Muscle layer of colon (tissue), 2 donors: Measurements from ENCODE around the gene KMT2B.

Experiments used
- H3K27ac ChIP-seq: one replicate; pipeline ENCODE4 v1.7.0; 2013; ENCODE audit warnings: low read depth, mild to moderate bottlenecking, low read length, moderate library complexity
- H3K27me3 ChIP-seq, 2 donors: one replicate each; pipeline ENCODE4 v1.7.0; 2013; ENCODE audit warnings: low read length in 2 of 2, mild to moderate bottlenecking in 2 of 2; ENCODE audit not compliant: insufficient read depth in 2 of 2, control insufficient read depth in 1 of 2
- H3K36me3 ChIP-seq: one replicate; pipeline ENCODE4 v1.7.0; 2013; ENCODE audit warnings: mild to moderate bottlenecking, low read length; ENCODE audit not compliant: insufficient read depth
- H3K4me1 ChIP-seq: one replicate; pipeline ENCODE4 v1.7.0; 2013; ENCODE audit warnings: mild to moderate bottlenecking, low read length; ENCODE audit not compliant: insufficient read depth
- H3K4me3 ChIP-seq, 2 donors: one replicate each; pipeline ENCODE4 v1.7.0; 2013; ENCODE audit warnings: low read length in 2 of 2, low read depth in 1 of 2, mild to moderate bottlenecking in 1 of 2, moderate library complexity in 1 of 2
- H3K9ac ChIP-seq: one replicate; pipeline ENCODE4 v1.7.0; 2013; ENCODE audit warnings: low read length
- H3K9me3 ChIP-seq: one replicate; pipeline ENCODE4 v1.7.0; 2013; ENCODE audit warnings: mild to moderate bottlenecking, low read length
- donor health status: abdominal sarcoma.
- donor health status: Adenocarcinoma of cecum.

Gene KMT2B

GRCh38 chr19:35773020-35773806 lies 55.4 kb downstream of the KMT2B start:
- Histone ChIP-seq H3K4me1 (peaks cover 18% of the 10 kb centered on the region), H3K4me3 (no peak overlapping the region), H3K27ac (no peak overlapping the region), H3K27me3 (no peaks in the 10 kb centered on the region), H3K9ac (no peak overlapping the region), H3K36me3 (no peaks in the 10 kb centered on the region), H3K9me3 (no peaks in the 10 kb centered on the region)

- Histone ChIP-seq H3K9me3 (no peaks in the 10 kb centered on the region), H3K27me3 (no peaks in the 10 kb centered on the region), H3K4me3 (peak overlapping the region; percentile 30 to 61), H3K36me3 (no peaks in the 10 kb centered on the region), H3K9ac (no peak overlapping the region), H3K4me1 (peaks cover 18% of the 10 kb centered on the region), H3K27ac (no peak overlapping the region)
Observed at GRCh38 chr19:35774274-35775045, 56.7 kb downstream of the KMT2B start.

- H3K9me3 ChIP-seq = no peaks in the 10 kb centered on the region
- H3K27ac ChIP-seq = no peak overlapping the region
- H3K4me3 ChIP-seq = peak overlapping the region; percentile 30 to 61
- no peak overlapping the region for H3K9ac ChIP-seq
- H3K27me3 ChIP-seq = no peaks in the 10 kb centered on the region
- H3K36me3 ChIP-seq = no peaks in the 10 kb centered on the region
- peaks cover 18% of the 10 kb centered on the region for H3K4me1 ChIP-seq
Observed at GRCh38 chr19:35775046-35775297, 57.2 kb downstream of the KMT2B start.

GRCh38 chr19:35775298-35776101 lies 57.7 kb downstream of the KMT2B start, which contains the start of gene ARHGAP33:
TSS of gene ARHGAP33 (plus strand) at chr19:35775564. CDS start at chr19:35775659, 95 bp downstream.
- Histone ChIP-seq H3K9ac (no peak within 1 kb of the TSS), H3K27ac (peak within 1 kb of the TSS; percentile 42), H3K27me3 (no peaks in the 10 kb centered on the region), H3K4me3 (peak within 1 kb of the TSS; percentile 61 to 70), H3K4me1 (peaks cover 18% of the 10 kb centered on the region), H3K9me3 (no peaks in the 10 kb centered on the region), H3K36me3 (no peaks in the 10 kb centered on the region)

GRCh38 chr19:35776102-35776788 lies 58.4 kb downstream of the KMT2B start:
- Histone ChIP-seq H3K27me3 (no peaks in the 10 kb centered on the region), H3K36me3 (no peaks in the 10 kb centered on the region), H3K9ac (no peak overlapping the region), H3K27ac (no peak overlapping the region), H3K9me3 (no peaks in the 10 kb centered on the region), H3K4me3 (peak overlapping the region; percentile 61 to 70), H3K4me1 (peaks cover 18% of the 10 kb centered on the region)

GRCh38 chr19:35777086-35777841 lies 59.5 kb downstream of the KMT2B start:
- no peaks in the 10 kb centered on the region for H3K36me3 ChIP-seq
- no peak overlapping the region for H3K9ac ChIP-seq
- H3K27me3 ChIP-seq = no peaks in the 10 kb centered on the region
- H3K27ac ChIP-seq = no peak overlapping the region
- H3K9me3 ChIP-seq = no peaks in the 10 kb centered on the region
- H3K4me3 ChIP-seq = no peak overlapping the region
- peaks cover 18% of the 10 kb centered on the region for H3K4me1 ChIP-seq

GRCh38 chr19:35777961-35778360 lies 60.2 kb downstream of the KMT2B start:
- no peak overlapping the region for H3K27ac ChIP-seq
- no peak overlapping the region for H3K9ac ChIP-seq
- no peaks in the 10 kb centered on the region for H3K9me3 ChIP-seq
- no peaks in the 10 kb centered on the region for H3K36me3 ChIP-seq
- no peaks in the 10 kb centered on the region for H3K27me3 ChIP-seq
- H3K4me3 ChIP-seq = no peak overlapping the region
- peaks cover 18% of the 10 kb centered on the region for H3K4me1 ChIP-seq

- Histone ChIP-seq H3K27ac (no peak overlapping the region), H3K36me3 (no peaks in the 10 kb centered on the region), H3K4me1 (peaks cover 18% of the 10 kb centered on the region), H3K9me3 (no peaks in the 10 kb centered on the region), H3K9ac (no peak overlapping the region), H3K4me3 (no peak overlapping the region), H3K27me3 (no peaks in the 10 kb centered on the region)
Observed at GRCh38 chr19:35779033-35779432, 61.2 kb downstream of the KMT2B start.

- no peaks in the 10 kb centered on the region for H3K27me3 ChIP-seq
- no peak overlapping the region for H3K27ac ChIP-seq
- no peaks in the 10 kb centered on the region for H3K36me3 ChIP-seq
- no peak overlapping the region for H3K4me3 ChIP-seq
- H3K9me3 ChIP-seq = no peaks in the 10 kb centered on the region
- H3K4me1 ChIP-seq = peaks cover 9% of the 10 kb centered on the region
- H3K9ac ChIP-seq = no peak overlapping the region
Observed at GRCh38 chr19:35780058-35780457, 62.3 kb downstream of the KMT2B start.

GRCh38 chr19:35780717-35781116 lies 62.9 kb downstream of the KMT2B start:
- H3K9me3 ChIP-seq = no peaks in the 10 kb centered on the region
- no peak overlapping the region for H3K9ac ChIP-seq
- H3K27ac ChIP-seq = no peak overlapping the region
- H3K4me3 ChIP-seq = no peak overlapping the region
- peaks cover 8% of the 10 kb centered on the region for H3K4me1 ChIP-seq
- H3K36me3 ChIP-seq = no peaks in the 10 kb centered on the region
- H3K27me3 ChIP-seq = no peaks in the 10 kb centered on the region
